HAP-1 (cell line): Measurements from ENCODE around the gene KRT3.

ENCODE experiments used
- DNase-seq, 2 experiments: peaks; one replicate each; pipeline ENCODE4 v3.0.0-alpha.2; 2016 to 2020; ENCODE audit warnings: low spot score in 2 of 2
- H3K27me3 ChIP-seq: fragments of 250-450 bp; sonication (Bioruptor Pico); 2 replicates; pipeline ENCODE4 v1.5.1; 2020; ENCODE audit warnings: low read depth, mild to moderate bottlenecking, moderate library complexity
- H3K36me3 ChIP-seq: fragments of 250-450 bp; sonication (Bioruptor Pico); replicated peaks from 2 replicates; pipeline ENCODE4 v1.5.1; 2020; ENCODE audit warnings: mild to moderate bottlenecking
- H3K4me1 ChIP-seq: fragments of 250-450 bp; sonication (Bioruptor Pico); 2 replicates; pipeline ENCODE4 v1.5.1; 2020; ENCODE audit warnings: mild to moderate bottlenecking
- H3K4me3 ChIP-seq: fragments of 250-450 bp; sonication (Bioruptor Pico); 2 replicates; pipeline ENCODE4 v1.5.1; 2020; ENCODE audit warnings: mild to moderate bottlenecking, moderate library complexity
- H3K9me3 ChIP-seq: fragments of 250-450 bp; sonication (Bioruptor Pico); 2 replicates; pipeline ENCODE4 v1.5.1; 2020; ENCODE audit warnings: mild to moderate bottlenecking, moderate library complexity
- in situ Hi-C: fragments of 300-500 bp; cut with MboI; formaldehyde crosslinking; loops from 3 replicates; pipeline ENCODE4 v1.14.3; 2020; ENCODE audit warnings: low sequenced_read_pairs, inconsistent platforms, mixed read lengths

KRT3 gene

DNA sequence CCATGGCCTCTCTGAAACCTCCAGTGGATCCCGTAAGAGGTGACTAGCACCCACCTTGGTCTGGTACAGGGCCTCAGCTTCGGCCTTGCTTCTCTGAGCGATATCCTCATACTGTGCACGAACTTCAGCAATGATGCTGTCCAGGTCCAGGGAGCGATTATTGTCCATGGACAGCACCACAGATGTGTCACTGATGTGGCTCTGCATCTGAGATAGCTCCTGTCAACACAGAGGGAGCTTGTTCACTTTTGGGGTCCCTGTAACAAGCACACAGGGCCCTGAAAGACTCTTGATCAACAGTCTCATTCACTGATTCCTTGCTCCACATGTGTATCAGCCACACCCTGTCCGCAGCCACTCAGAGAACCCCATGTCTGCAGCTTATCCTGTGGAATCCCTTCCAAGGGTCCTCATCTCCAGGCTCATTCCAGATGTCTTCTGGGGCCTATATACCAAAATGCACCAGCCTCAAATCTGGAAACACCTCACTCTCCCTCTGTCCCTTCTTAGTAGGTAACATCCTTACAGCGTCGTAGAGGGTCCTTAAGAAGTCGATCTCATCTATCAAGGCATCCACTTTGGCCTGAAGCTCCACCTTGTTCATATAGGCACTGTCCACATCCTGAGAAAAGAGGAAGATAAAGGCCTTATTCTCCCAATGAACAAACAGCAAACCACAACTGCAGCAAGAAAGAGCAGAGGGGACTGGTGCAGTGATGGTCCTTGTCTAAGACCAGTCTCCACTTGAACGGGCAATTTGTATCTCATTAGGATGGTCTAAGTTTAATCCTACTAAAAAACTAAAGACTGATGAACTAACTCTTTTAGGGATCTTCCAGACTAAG is 3.5 kb downstream of the KRT3 start:
- no peak for DNase-seq
- no peaks in the 10 kb centered on the region for H3K9me3 ChIP-seq
- no peaks in the 10 kb centered on the region for H3K27me3 ChIP-seq
- H3K36me3 ChIP-seq: no peaks in the 10 kb centered on the region
- no peaks in the 10 kb centered on the region for H3K4me1 ChIP-seq
- in situ Hi-C loops: no loop called here
- no peak overlapping the region for H3K4me3 ChIP-seq

DNA sequence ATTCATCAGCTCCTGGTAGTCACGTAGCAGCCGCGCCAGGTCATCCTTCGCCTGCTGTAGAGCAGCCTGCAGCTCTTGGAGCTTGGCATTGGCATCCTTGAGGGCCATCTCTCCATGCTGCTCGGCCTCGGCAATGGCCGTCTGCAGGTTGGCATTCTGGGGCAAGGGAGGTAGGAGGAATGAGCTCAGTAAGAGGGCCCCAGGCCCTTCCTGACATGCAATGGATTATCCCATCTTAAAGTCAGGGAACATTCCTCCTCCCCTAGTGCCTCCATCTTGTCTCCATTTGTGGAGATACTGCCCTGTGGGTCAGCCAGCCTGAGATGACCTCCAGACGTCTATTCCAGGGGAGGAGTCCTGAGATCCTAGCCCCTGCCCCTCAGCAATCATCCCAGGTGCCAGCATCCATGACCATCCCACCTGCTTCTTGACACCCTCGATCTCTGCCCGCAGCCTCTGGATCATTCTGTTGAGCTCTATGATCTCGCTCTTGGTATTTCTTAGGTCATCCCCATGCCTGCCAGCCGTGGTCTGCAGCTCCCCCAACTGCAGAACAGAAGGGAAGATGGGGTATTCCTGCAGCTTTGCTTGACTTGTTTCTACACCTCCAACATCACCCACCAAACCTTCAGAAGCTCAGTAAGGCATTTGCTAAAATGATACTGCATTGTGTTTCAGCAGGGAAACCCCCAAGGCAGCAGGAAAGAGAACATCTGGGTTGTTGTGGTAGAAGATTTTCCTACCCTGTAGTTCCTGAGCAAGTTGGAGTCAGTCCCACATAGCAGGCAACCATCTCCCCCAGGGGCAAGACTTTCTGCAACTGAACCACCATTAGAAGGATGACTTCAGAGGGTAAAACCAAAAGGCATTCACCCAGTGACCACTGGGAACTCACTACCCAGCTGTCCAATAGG is 4.4 kb downstream of the KRT3 start:
- Histone ChIP-seq H3K9me3 (no peaks in the 10 kb centered on the region), H3K4me3 (no peak overlapping the region), H3K36me3 (no peaks in the 10 kb centered on the region), H3K4me1 (no peaks in the 10 kb centered on the region), H3K27me3 (no peaks in the 10 kb centered on the region)
- no peak for DNase-seq
- in situ Hi-C loops: no loop called here

- in situ Hi-C loops: no loop called here
- Histone ChIP-seq H3K4me1 (no peaks in the 10 kb centered on the region), H3K9me3 (no peaks in the 10 kb centered on the region), H3K36me3 (no peaks in the 10 kb centered on the region), H3K4me3 (no peak overlapping the region), H3K27me3 (no peaks in the 10 kb centered on the region)
- DNase-seq: no peak
These were observed 5.3 kb downstream of the KRT3 start for GRCh38 chr12:52790427-52791270.

- Histone ChIP-seq H3K4me3 (no peak overlapping the region), H3K36me3 (no peaks in the 10 kb centered on the region), H3K27me3 (no peaks in the 10 kb centered on the region), H3K4me1 (no peaks in the 10 kb centered on the region), H3K9me3 (no peaks in the 10 kb centered on the region)
- DNase-seq: peak in 1 of 2 experiments; percentile 13
- in situ Hi-C loops: no loop called here
These were observed 6.1 kb downstream of the KRT3 start for GRCh38 chr12:52789637-52790426.

- in situ Hi-C loops: no loop called here
- Histone ChIP-seq H3K4me3 (no peak overlapping the region), H3K9me3 (no peaks in the 10 kb centered on the region), H3K36me3 (no peaks in the 10 kb centered on the region), H3K27me3 (no peaks in the 10 kb centered on the region), H3K4me1 (no peaks in the 10 kb centered on the region)
- DNase-seq: no peak
These were observed 6.9 kb downstream of the KRT3 start for GRCh38 chr12:52788876-52789636.

- in situ Hi-C loops: no loop called here
- no peaks in the 10 kb centered on the region for H3K27me3 ChIP-seq
These were observed 7.6 kb downstream of the KRT3 start for GRCh38 chr12:52788192-52788875.

DNA sequence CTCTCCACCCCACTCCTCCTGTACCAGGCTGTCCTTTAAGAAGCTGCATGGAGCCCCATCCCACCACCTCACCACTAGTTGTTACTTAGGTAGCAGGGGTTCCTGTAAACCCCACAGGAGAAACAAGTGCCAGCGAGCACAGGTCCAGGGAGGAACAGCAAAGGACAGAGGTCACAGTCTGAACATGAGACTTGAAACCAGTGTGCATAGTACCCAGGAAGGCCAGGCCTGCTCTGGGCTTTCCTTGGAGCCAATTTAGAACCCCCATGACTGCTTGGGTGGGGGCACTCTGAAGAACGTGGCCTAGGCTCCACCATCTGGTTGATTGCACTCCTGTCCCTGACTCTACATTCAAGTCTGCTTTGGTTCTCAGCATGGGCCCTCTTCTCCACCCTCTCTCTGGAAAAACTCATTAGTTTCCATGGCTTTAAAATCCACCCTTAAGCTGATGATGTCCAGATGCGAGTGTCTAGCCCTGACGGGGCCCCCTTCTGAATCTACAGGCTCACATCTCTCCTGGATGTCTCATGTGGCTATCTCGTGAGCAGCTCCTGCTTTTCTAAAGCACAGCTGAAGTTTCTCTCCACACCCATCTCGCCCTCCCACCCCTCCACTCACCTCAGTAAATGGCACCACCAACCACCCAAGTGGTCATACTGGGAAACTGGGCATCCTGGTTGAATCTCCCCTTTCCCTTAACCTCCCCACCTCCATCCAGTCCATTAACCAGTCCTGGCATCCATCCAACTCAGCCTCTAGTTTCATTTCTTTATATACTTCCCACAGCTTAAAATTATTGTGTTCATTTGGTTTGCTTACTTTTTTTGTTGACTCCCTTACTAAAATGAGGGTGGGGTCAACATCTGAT is 8.4 kb downstream of the KRT3 start:
- in situ Hi-C loops: no loop called here
- Histone ChIP-seq H3K27me3 (no peaks in the 10 kb centered on the region), H3K36me3 (no peaks in the 10 kb centered on the region), H3K4me3 (no peak overlapping the region), H3K9me3 (no peaks in the 10 kb centered on the region), H3K4me1 (no peaks in the 10 kb centered on the region)
- DNase-seq: no peak

More at GRCh38 chr12:52788192-52788875, 7.6 kb downstream of the KRT3 start:
- H3K9me3 ChIP-seq: no peaks in the 10 kb centered on the region
- no peak for DNase-seq
- H3K4me1 ChIP-seq: no peaks in the 10 kb centered on the region
- H3K36me3 ChIP-seq: no peaks in the 10 kb centered on the region
- H3K4me3 ChIP-seq: no peak overlapping the region

- peaks cover 9% of the 10 kb centered on the region for H3K27me3 ChIP-seq
- H3K36me3 ChIP-seq: no peaks in the 10 kb centered on the region
- H3K9me3 ChIP-seq: no peaks in the 10 kb centered on the region
- in situ Hi-C loops: no loop called here
- no peak for DNase-seq
- no peak overlapping the region for H3K4me3 ChIP-seq
- no peaks in the 10 kb centered on the region for H3K4me1 ChIP-seq
These were observed 11.0 kb downstream of the KRT3 start for GRCh38 chr12:52784909-52785308.

DNA sequence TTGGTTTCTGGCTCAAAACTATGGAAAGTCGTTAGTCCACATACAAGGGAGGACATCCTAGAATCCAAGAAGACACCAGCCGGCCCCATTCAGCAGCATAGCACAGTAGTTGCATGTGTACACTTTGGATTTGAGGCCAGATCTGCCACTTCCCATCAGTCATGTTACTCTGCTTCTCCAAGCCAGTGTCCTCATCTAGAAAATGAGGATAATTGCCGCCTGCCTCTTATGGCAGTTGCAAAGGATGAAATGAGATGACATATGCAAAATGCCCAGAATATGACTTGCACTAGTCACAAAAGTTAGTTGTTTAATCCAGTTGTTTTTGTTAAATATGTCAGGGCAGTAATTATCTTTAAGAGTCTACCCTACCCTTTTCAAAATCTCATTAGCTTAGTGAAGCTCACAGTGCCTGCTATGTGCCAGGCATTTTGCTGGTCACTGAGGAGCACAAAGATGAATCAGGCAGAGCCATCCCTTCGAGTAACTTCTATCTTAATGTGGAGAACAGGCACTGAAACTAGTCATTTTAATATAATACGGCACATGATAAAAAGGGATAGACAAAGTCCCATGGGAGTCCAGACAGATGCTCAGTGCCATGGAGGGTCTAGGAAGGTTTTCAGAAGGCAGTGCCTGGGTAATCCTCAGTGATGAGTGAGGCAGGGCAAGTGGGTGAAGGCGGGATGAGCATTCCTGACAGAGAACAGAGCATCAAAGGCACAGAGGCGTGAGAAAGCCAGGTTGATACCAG is 12.2 kb downstream of the KRT3 start:
- no peak for DNase-seq
- in situ Hi-C loops: no loop called here
- Histone ChIP-seq H3K36me3 (no peaks in the 10 kb centered on the region), H3K27me3 (peaks cover 9% of the 10 kb centered on the region), H3K4me1 (no peaks in the 10 kb centered on the region), H3K4me3 (no peak overlapping the region), H3K9me3 (no peaks in the 10 kb centered on the region)

DNA sequence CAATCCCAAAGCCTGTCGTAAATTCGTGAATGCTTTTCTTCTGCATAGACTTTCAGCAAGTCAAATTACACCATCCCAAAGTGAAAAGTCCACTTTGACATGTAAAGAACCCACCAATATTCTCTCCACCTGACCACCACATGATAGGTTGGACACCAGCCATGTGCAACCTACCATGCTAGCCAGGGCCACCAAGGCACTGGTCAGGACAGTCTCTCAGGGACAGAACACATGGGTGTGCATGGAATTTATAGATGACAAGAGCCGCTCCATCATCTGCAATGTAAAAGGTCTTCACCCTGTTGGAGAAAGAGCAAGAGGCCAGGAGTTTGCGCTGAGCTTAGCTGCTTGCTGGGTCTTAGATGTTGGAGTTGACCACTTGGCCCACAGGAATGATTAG is 13.4 kb downstream of the KRT3 start:
- H3K27me3 ChIP-seq: peaks cover 9% of the 10 kb centered on the region
- H3K9me3 ChIP-seq: no peaks in the 10 kb centered on the region
- in situ Hi-C loops: no loop called here
- H3K4me1 ChIP-seq: no peaks in the 10 kb centered on the region
- no peak overlapping the region for H3K4me3 ChIP-seq
- DNase-seq: no peak
- no peaks in the 10 kb centered on the region for H3K36me3 ChIP-seq
